HEK293 (cell line): Measurements from ENCODE around the gene CARS1.

Source experiments
- KLF9 ChIP-seq: fragments of 450-650 bp; formaldehyde crosslinking; IDR thresholded peaks from 2 replicates; pipeline ENCODE4 v1.5.1; 2016; ENCODE audit warnings: missing biosample characterization, missing genetic modification characterization, low read depth
- ZNF629 ChIP-seq: fragments of 450-650 bp; formaldehyde crosslinking; IDR thresholded peaks from 2 replicates; pipeline ENCODE4 v1.5.1; 2017; ENCODE audit warnings: missing biosample characterization, missing genetic modification characterization
- ZNF785 ChIP-seq: fragments of 450-650 bp; formaldehyde crosslinking; IDR thresholded peaks from 2 replicates; pipeline ENCODE4 v1.5.1; 2016; ENCODE audit warnings: missing biosample characterization, missing genetic modification characterization
- TF ChIP-seq, protein P1 (sequence below): fragments of 450-650 bp; formaldehyde crosslinking; IDR thresholded peaks from 2 replicates; pipeline ENCODE4 v1.5.1; 2016; ENCODE audit warnings: missing biosample characterization, missing genetic modification characterization
- TF ChIP-seq, protein P2 (sequence below): fragments of 450-650 bp; formaldehyde crosslinking; IDR thresholded peaks from 2 replicates; pipeline ENCODE4 v1.5.1; 2016; ENCODE audit warnings: missing biosample characterization, missing genetic modification characterization
- TF ChIP-seq, protein P3 (sequence below): fragments of 450-650 bp; formaldehyde crosslinking; IDR thresholded peaks from 2 replicates; pipeline ENCODE4 v1.5.1; 2016; ENCODE audit warnings: missing biosample characterization, missing genetic modification characterization

DNA sequence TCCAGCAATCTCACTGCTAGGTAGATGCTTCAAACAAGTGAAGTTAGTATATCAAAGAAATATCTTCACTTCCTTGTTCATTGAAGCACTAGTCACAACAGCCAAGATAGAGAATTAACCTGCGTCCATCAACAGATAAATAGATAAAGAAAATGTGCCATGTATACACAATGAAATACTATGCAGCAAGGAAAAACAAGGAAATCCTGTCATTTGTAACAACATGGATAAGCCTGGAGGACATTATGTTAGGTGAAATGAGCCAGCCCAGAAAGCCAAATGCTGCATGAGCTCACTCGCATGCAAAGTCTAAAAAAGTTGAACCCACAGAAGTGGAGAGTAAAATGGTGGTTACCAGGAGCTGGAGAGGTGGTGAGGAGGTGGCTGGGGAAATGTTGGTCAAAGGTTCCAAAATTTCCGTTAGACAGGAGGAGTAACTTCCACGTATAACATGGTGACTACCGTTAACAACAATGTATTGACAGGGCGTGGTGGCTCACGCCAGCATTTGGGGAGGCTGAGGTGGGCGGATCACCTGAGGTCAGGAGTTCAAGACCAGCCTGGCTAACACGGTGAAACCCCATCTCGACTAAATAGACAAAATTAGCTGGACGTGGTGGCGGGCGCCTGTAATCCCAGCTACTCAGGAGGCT, 23.6 kb upstream of the CARS1 start:
- TF ChIP-seq, protein P1, sequence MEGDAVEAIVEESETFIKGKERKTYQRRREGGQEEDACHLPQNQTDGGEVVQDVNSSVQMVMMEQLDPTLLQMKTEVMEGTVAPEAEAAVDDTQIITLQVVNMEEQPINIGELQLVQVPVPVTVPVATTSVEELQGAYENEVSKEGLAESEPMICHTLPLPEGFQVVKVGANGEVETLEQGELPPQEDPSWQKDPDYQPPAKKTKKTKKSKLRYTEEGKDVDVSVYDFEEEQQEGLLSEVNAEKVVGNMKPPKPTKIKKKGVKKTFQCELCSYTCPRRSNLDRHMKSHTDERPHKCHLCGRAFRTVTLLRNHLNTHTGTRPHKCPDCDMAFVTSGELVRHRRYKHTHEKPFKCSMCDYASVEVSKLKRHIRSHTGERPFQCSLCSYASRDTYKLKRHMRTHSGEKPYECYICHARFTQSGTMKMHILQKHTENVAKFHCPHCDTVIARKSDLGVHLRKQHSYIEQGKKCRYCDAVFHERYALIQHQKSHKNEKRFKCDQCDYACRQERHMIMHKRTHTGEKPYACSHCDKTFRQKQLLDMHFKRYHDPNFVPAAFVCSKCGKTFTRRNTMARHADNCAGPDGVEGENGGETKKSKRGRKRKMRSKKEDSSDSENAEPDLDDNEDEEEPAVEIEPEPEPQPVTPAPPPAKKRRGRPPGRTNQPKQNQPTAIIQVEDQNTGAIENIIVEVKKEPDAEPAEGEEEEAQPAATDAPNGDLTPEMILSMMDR = no peak
- TF ChIP-seq, protein P2, sequence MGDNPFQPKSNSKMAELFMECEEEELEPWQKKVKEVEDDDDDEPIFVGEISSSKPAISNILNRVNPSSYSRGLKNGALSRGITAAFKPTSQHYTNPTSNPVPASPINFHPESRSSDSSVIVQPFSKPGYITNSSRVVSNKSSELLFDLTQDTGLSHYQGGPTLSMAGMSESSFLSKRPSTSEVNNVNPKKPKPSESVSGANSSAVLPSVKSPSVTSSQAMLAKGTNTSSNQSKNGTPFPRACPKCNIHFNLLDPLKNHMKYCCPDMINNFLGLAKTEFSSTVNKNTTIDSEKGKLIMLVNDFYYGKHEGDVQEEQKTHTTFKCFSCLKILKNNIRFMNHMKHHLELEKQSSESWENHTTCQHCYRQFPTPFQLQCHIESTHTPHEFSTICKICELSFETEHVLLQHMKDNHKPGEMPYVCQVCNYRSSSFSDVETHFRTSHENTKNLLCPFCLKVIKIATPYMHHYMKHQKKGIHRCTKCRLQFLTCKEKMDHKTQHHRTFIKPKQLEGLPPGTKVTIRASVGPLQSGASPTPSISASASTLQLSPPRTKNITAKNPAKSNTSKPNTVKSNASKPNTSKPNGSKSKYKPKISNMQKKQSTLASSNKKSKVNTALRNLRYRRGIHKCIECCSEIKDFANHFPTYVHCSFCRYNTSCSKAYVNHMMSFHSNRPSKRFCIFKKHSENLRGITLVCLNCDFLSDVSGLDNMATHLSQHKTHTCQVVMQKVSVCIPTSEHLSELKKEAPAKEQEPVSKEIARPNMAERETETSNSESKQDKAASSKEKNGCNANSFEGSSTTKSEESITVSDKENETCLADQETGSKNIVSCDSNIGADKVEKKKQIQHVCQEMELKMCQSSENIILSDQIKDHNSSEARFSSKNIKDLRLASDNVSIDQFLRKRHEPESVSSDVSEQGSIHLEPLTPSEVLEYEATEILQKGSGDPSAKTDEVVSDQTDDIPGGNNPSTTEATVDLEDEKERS (tag by site-specific recombination) = no peak
- TF ChIP-seq, protein P3, sequence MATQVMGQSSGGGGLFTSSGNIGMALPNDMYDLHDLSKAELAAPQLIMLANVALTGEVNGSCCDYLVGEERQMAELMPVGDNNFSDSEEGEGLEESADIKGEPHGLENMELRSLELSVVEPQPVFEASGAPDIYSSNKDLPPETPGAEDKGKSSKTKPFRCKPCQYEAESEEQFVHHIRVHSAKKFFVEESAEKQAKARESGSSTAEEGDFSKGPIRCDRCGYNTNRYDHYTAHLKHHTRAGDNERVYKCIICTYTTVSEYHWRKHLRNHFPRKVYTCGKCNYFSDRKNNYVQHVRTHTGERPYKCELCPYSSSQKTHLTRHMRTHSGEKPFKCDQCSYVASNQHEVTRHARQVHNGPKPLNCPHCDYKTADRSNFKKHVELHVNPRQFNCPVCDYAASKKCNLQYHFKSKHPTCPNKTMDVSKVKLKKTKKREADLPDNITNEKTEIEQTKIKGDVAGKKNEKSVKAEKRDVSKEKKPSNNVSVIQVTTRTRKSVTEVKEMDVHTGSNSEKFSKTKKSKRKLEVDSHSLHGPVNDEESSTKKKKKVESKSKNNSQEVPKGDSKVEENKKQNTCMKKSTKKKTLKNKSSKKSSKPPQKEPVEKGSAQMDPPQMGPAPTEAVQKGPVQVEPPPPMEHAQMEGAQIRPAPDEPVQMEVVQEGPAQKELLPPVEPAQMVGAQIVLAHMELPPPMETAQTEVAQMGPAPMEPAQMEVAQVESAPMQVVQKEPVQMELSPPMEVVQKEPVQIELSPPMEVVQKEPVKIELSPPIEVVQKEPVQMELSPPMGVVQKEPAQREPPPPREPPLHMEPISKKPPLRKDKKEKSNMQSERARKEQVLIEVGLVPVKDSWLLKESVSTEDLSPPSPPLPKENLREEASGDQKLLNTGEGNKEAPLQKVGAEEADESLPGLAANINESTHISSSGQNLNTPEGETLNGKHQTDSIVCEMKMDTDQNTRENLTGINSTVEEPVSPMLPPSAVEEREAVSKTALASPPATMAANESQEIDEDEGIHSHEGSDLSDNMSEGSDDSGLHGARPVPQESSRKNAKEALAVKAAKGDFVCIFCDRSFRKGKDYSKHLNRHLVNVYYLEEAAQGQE (tag by site-specific recombination) = no peak
- no peak for TF ChIP-seq ZNF785 (tag by site-specific recombination)
- TF ChIP-seq ZNF629 (tag by site-specific recombination) = no peak
- no peak for TF ChIP-seq KLF9 (tag by site-specific recombination)
